GM23338 (cell line): Measurements from ENCODE around the gene EMID1. TPM values are rescaled to one million over a fixed set of nuclear protein-coding genes. Genes with fewer than 3 reads are reported as not detected.
"Not testable (repeated sequence)": the region's sequence is repeated elsewhere in the genome, so short reads cannot be mapped to it uniquely, and the experiment has no call there.

Experiments
- ATAC-seq: fragments of 200-7000 bp; cut with Tn5 transposase; 3 replicates; pipeline ENCODE4 v1.9.1; 2020
- DNase-seq: peaks from one replicate; pipeline ENCODE4 v3.0.0-alpha.2; 2015; ENCODE audit warnings: low spot score
- H2AFZ ChIP-seq: fragments of 200-600 bp; sonication (generic); 2 replicates; pipeline ENCODE4 v1.8.0; 2016; ENCODE audit warnings: antibody characterized with exemption, mild to moderate bottlenecking, moderate library complexity
- H3F3A ChIP-seq: fragments of 200-600 bp; sonication (generic); replicated peaks from 2 replicates; pipeline ENCODE4 v1.8.0; 2017; ENCODE audit warnings: antibody characterized with exemption, mixed run types, low read depth
- H3K27ac ChIP-seq: fragments of 200-600 bp; sonication (generic); 2 replicates; pipeline ENCODE4 v1.6.1; 2016; ENCODE audit warnings: low read depth
- H3K27me3 ChIP-seq: fragments of 200-600 bp; sonication (generic); 2 replicates; pipeline ENCODE4 v1.8.0; 2016; ENCODE audit warnings: mild to moderate bottlenecking, mixed run types, moderate library complexity; ENCODE audit not compliant: insufficient read depth
- H3K36me3 ChIP-seq: fragments of 200-600 bp; sonication (generic); 2 replicates; pipeline ENCODE4 v1.8.0; 2016; ENCODE audit warnings: mild to moderate bottlenecking; ENCODE audit not compliant: insufficient read depth
- H3K4me1 ChIP-seq: fragments of 200-600 bp; sonication (generic); 2 replicates; pipeline ENCODE4 v1.8.0; 2016; ENCODE audit warnings: mild to moderate bottlenecking, moderate library complexity; ENCODE audit not compliant: insufficient read depth
- H3K4me2 ChIP-seq: fragments of 200-600 bp; sonication (generic); 2 replicates; pipeline ENCODE4 v1.7.1; 2017; ENCODE audit warnings: mixed run types
- H3K4me3 ChIP-seq: fragments of 200-600 bp; sonication (generic); 2 replicates; pipeline ENCODE4 v1.6.1; 2016; ENCODE audit warnings: mixed run types
- H3K79me2 ChIP-seq: fragments of 200-600 bp; sonication (generic); replicated peaks from 2 replicates; pipeline ENCODE4 v1.8.0; 2017; ENCODE audit warnings: mild to moderate bottlenecking; ENCODE audit not compliant: insufficient read depth
- H3K9me2 ChIP-seq: fragments of 200-600 bp; sonication (generic); 2 replicates; pipeline ENCODE4 v1.8.0; 2017; ENCODE audit not compliant: insufficient read depth
- H4K20me1 ChIP-seq: fragments of 200-600 bp; sonication (generic); replicated peaks from 2 replicates; pipeline ENCODE4 v1.8.0; 2017; ENCODE audit warnings: mild to moderate bottlenecking; ENCODE audit not compliant: insufficient read depth
- H3K27ac Mint-ChIP-seq: 2 replicates; pipeline ENCODE4 v1.8.0; 2020; ENCODE audit warnings: inconsistent platforms, mild to moderate bottlenecking, moderate library complexity, mixed read lengths
- H3K27me3 Mint-ChIP-seq: 3 replicates; pipeline ENCODE4 v1.8.0; 2022; ENCODE audit warnings: low read depth, mild to moderate bottlenecking, moderate library complexity, mixed read lengths, inconsistent platforms; ENCODE audit not compliant: insufficient read depth, poor library complexity
- H3K36me3 Mint-ChIP-seq: 3 replicates; pipeline ENCODE4 v1.8.0; 2021; ENCODE audit warnings: low read depth, mild to moderate bottlenecking, inconsistent platforms, moderate library complexity, mixed read lengths
- H3K4me1 Mint-ChIP-seq: 3 replicates; pipeline ENCODE4 v1.8.0; 2020; ENCODE audit warnings: mild to moderate bottlenecking, inconsistent platforms, mixed read lengths
- H3K4me3 Mint-ChIP-seq: 3 replicates; pipeline ENCODE4 v1.8.0; 2021; ENCODE audit warnings: moderate library complexity, mild to moderate bottlenecking, inconsistent platforms, mixed read lengths
- H3K9me3 Mint-ChIP-seq: 3 replicates; pipeline ENCODE4 v1.8.0; 2020; ENCODE audit warnings: moderate library complexity, mild to moderate bottlenecking, inconsistent platforms, mixed read lengths
- CREB1 ChIP-seq: fragments of 250-450 bp; sonication (Bioruptor Pico); IDR thresholded peaks from 2 replicates; pipeline ENCODE4 v1.5.0; 2020; ENCODE audit warnings: low read depth, mild to moderate bottlenecking, moderate library complexity
- EZH2 ChIP-seq: fragments of 200-600 bp; sonication (generic); IDR thresholded peaks from one replicate; pipeline ENCODE4 v1.8.0; 2017; ENCODE audit warnings: antibody characterized with exemption, mild to moderate bottlenecking, low read depth; ENCODE audit not compliant: unreplicated experiment
- EZH2phosphoT487 ChIP-seq: fragments of 200-600 bp; sonication (generic); IDR thresholded peaks from one replicate; pipeline ENCODE4 v1.8.1; 2018; ENCODE audit warnings: antibody characterized with exemption; ENCODE audit not compliant: unreplicated experiment
- JUNB ChIP-seq: IDR thresholded peaks from one replicate; pipeline ENCODE4 v1.6.1; 2016; ENCODE audit warnings: antibody characterized with exemption; ENCODE audit not compliant: unreplicated experiment
- POLR2AphosphoS5 ChIP-seq: IDR thresholded peaks from 2 replicates; pipeline ENCODE4 v1.6.1; 2016; ENCODE audit warnings: antibody characterized with exemption, low read depth
- ZNF114 ChIP-seq: fragments of 250-450 bp; sonication (Bioruptor Pico); IDR thresholded peaks from 2 replicates; pipeline ENCODE4 v1.5.0; 2020; ENCODE audit warnings: mild to moderate bottlenecking, moderate library complexity
- polyA plus RNA-seq: library from polyadenylated mRNA; unstranded; fragments of >200 nt; fragmentation: Nextera tagmentation; extraction: Ambion mirVana; gene quantifications from 2 replicates; pipeline ENCODE4 v1.2.1, GENCODE V29; 2016
- total RNA-seq: library from RNA; depleted of rRNA; stranded (reverse); fragments of >200 nt; shearing (Covaris generic); gene quantifications from 2 replicates; pipeline ENCODE4 v1.2.3, GENCODE V29; 2014
- TF ChIP-seq, protein P1 (sequence below), 2 experiments: fragments of 200-600 bp in 1 of 2; sonication (generic) in 1 of 2; conservative IDR thresholded peaks; 2 replicates each; pipeline versions ENCODE4 v1.5.1 to v1.6.1; 2016 to 2017; ENCODE audit warnings: antibody characterized with exemption in 2 of 2, low read depth in 2 of 2, mild to moderate bottlenecking in 2 of 2, moderate library complexity in 1 of 2
- TF ChIP-seq, protein P2 (sequence below): IDR thresholded peaks from one replicate; pipeline ENCODE4 v1.6.1; 2018; ENCODE audit warnings: antibody characterized with exemption; ENCODE audit not compliant: unreplicated experiment
- TF ChIP-seq, protein P3 (sequence below): IDR thresholded peaks from 2 replicates; pipeline ENCODE4 v1.6.1; 2016; ENCODE audit warnings: antibody characterized with exemption

Gene EMID1
- total and polyA plus RNA-seq, 2 experiments from 2014 or later: 3.0 to 13.4 TPM

DNA sequence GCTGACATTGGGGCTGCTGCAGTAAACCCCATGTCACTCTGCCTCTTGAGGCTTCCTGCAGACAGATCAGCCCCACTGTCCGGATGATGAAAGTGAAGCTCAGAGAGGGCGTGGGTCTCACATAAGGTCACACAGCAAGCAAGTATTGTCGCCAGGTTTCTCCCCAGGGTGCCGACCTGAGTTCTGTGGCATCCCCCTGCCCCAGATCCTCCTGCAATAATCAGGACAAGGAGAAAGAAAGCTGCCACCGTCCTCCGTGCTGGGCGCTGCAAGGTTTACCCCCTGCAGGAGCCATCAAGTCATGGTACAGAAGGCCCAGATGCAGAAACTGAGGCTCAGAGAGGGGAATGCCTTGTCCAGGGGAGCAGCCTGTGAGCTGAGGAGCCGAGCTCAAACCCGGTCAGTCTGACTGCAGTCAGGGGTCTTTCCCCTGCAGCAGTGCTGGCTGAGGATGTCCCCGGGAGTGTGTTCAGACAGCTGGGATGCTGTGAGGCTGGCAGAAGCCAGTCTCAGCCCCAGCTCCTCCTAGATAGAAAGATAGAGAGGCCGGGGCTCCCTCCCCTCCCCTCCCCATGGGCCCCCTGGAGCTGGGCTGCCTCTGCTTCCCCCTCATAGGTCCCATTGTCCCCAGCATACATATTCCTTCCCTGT lies 13.2 kb downstream of the EMID1 start:
- H2AFZ ChIP-seq: no peak overlapping the region
- H3K79me2 ChIP-seq: no peaks in the 10 kb centered on the region
- TF ChIP-seq EZH2 (no peak), CREB1 (CRISPR knock-in tag) (no peak), POLR2AphosphoS5 (no peak), ZNF114 (CRISPR knock-in tag) (no peak), EZH2phosphoT487 (no peak), JUNB (no peak)
- TF ChIP-seq, protein P1, sequence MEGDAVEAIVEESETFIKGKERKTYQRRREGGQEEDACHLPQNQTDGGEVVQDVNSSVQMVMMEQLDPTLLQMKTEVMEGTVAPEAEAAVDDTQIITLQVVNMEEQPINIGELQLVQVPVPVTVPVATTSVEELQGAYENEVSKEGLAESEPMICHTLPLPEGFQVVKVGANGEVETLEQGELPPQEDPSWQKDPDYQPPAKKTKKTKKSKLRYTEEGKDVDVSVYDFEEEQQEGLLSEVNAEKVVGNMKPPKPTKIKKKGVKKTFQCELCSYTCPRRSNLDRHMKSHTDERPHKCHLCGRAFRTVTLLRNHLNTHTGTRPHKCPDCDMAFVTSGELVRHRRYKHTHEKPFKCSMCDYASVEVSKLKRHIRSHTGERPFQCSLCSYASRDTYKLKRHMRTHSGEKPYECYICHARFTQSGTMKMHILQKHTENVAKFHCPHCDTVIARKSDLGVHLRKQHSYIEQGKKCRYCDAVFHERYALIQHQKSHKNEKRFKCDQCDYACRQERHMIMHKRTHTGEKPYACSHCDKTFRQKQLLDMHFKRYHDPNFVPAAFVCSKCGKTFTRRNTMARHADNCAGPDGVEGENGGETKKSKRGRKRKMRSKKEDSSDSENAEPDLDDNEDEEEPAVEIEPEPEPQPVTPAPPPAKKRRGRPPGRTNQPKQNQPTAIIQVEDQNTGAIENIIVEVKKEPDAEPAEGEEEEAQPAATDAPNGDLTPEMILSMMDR (conservative IDR thresholded peaks at IDR 0.05; ENCODE audit: low read depth in 2 of 2): no peak
- TF ChIP-seq, protein P2, sequence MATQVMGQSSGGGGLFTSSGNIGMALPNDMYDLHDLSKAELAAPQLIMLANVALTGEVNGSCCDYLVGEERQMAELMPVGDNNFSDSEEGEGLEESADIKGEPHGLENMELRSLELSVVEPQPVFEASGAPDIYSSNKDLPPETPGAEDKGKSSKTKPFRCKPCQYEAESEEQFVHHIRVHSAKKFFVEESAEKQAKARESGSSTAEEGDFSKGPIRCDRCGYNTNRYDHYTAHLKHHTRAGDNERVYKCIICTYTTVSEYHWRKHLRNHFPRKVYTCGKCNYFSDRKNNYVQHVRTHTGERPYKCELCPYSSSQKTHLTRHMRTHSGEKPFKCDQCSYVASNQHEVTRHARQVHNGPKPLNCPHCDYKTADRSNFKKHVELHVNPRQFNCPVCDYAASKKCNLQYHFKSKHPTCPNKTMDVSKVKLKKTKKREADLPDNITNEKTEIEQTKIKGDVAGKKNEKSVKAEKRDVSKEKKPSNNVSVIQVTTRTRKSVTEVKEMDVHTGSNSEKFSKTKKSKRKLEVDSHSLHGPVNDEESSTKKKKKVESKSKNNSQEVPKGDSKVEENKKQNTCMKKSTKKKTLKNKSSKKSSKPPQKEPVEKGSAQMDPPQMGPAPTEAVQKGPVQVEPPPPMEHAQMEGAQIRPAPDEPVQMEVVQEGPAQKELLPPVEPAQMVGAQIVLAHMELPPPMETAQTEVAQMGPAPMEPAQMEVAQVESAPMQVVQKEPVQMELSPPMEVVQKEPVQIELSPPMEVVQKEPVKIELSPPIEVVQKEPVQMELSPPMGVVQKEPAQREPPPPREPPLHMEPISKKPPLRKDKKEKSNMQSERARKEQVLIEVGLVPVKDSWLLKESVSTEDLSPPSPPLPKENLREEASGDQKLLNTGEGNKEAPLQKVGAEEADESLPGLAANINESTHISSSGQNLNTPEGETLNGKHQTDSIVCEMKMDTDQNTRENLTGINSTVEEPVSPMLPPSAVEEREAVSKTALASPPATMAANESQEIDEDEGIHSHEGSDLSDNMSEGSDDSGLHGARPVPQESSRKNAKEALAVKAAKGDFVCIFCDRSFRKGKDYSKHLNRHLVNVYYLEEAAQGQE: no peak
- TF ChIP-seq, protein P3, sequence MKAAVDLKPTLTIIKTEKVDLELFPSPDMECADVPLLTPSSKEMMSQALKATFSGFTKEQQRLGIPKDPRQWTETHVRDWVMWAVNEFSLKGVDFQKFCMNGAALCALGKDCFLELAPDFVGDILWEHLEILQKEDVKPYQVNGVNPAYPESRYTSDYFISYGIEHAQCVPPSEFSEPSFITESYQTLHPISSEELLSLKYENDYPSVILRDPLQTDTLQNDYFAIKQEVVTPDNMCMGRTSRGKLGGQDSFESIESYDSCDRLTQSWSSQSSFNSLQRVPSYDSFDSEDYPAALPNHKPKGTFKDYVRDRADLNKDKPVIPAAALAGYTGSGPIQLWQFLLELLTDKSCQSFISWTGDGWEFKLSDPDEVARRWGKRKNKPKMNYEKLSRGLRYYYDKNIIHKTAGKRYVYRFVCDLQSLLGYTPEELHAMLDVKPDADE: no peak
- H3F3A ChIP-seq: no peaks in the 10 kb centered on the region
- peaks cover 18% of the 10 kb centered on the region for H3K27me3 Mint-ChIP-seq
- no peak overlapping the region for H3K4me3 Mint-ChIP-seq
- H3K27ac ChIP-seq: no peak overlapping the region
- H3K9me2 ChIP-seq: no peaks in the 10 kb centered on the region
- H3K9me3 Mint-ChIP-seq: no peaks in the 10 kb centered on the region
- no peak overlapping the region for H3K27ac Mint-ChIP-seq
- H3K4me3 ChIP-seq: no peak overlapping the region
- no peaks in the 10 kb centered on the region; the same call in 1 of the 2 replicates for H4K20me1 ChIP-seq
- ATAC-seq (no peak), DNase-seq (no peak)
- no peaks in the 10 kb centered on the region for H3K27me3 ChIP-seq
- H3K4me2 ChIP-seq: no peak overlapping the region
- H3K36me3 ChIP-seq: no peaks in the 10 kb centered on the region
- no peaks in the 10 kb centered on the region for H3K36me3 Mint-ChIP-seq
- peaks cover 27% of the 10 kb centered on the region for H3K4me1 Mint-ChIP-seq
- H3K4me1 ChIP-seq: peaks cover 6% of the 10 kb centered on the region; the same call in 1 of the 2 replicates

DNA sequence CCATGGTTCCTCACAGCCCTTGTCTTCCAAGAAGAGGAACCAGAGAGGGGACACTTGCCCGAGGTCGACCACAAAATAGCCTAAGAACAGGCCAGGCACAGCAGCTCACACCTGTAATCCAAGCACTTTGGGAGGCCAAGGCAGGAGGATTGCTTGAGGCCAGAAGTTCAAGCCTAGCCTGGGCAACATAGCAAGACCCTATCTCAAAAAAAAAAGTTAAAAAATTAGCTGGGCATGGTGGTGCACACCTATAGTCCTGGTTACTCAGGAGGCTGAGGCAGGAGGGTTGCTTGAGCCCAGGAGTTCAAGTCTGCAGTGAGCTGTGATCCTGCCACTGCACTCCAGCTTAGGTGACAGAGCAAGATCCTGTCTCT lies 13.7 kb downstream of the EMID1 start:
- not testable (repeated sequence) for H3F3A ChIP-seq, H3K4me3 ChIP-seq, H2AFZ ChIP-seq, DNase-seq, H3K4me3 Mint-ChIP-seq, H3K4me1 ChIP-seq, H3K36me3 Mint-ChIP-seq, H4K20me1 ChIP-seq, H3K27ac Mint-ChIP-seq, H3K27ac ChIP-seq, H3K9me3 Mint-ChIP-seq, H3K27me3 ChIP-seq, H3K79me2 ChIP-seq, H3K36me3 ChIP-seq, H3K4me2 ChIP-seq, ATAC-seq, H3K9me2 ChIP-seq
- Mint-ChIP-seq H3K27me3 (peaks cover 18% of the 10 kb centered on the region), H3K4me1 (peaks cover 22% of the 10 kb centered on the region)
